GM10266 (cell line): ENCODE results near the gene METTL24.

Source experiments
- DNase-seq: peaks from one replicate; pipeline ENCODE4 v3.0.0; 2012; ENCODE audit errors: extremely low spot score
- TF ChIP-seq, protein P1 (sequence below): IDR thresholded peaks from 2 replicates; pipeline ENCODE4 v1.5.1; 2012; ENCODE audit warnings: mild to moderate bottlenecking, low read depth; ENCODE audit not compliant: control insufficient read depth, insufficient read depth; ENCODE audit errors: missing control alignments

METTL24 gene

DNA sequence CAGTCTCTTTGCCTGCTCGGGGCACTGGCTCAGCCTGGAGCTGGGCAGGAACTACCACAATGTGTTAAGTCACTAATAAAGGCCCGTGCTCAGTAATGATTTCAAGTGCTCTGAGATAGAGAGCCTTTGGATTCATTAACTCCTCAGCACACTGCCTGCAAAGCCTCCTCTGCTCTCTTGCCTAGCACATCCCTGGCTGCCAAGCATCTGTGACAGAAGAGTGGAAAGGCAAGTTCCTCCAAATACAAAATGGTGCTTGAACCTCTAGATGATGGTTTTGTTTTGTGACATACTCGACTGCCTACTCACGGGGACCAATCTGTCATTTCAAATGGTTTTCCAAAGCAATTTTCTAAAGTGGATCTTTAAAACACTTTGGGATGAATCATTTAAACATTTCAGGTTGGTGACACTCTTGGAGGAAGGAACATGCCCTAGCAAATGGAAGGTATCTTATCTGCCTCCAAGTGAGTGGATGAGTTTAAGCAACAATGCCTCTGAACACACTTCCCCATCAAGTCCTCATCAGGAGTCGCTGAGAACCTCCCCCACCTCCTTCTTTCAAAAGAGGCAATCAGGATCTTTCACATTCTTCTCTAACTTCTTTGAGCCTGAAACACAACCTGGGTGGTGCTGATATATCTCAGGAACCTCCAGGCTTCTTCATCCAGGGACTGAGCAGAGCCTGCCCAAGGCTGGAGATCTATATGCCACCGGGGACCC is 35.8 kb downstream of the METTL24 start:
- TF ChIP-seq, protein P1, sequence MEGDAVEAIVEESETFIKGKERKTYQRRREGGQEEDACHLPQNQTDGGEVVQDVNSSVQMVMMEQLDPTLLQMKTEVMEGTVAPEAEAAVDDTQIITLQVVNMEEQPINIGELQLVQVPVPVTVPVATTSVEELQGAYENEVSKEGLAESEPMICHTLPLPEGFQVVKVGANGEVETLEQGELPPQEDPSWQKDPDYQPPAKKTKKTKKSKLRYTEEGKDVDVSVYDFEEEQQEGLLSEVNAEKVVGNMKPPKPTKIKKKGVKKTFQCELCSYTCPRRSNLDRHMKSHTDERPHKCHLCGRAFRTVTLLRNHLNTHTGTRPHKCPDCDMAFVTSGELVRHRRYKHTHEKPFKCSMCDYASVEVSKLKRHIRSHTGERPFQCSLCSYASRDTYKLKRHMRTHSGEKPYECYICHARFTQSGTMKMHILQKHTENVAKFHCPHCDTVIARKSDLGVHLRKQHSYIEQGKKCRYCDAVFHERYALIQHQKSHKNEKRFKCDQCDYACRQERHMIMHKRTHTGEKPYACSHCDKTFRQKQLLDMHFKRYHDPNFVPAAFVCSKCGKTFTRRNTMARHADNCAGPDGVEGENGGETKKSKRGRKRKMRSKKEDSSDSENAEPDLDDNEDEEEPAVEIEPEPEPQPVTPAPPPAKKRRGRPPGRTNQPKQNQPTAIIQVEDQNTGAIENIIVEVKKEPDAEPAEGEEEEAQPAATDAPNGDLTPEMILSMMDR: no peak
- no peak for DNase-seq

DNA sequence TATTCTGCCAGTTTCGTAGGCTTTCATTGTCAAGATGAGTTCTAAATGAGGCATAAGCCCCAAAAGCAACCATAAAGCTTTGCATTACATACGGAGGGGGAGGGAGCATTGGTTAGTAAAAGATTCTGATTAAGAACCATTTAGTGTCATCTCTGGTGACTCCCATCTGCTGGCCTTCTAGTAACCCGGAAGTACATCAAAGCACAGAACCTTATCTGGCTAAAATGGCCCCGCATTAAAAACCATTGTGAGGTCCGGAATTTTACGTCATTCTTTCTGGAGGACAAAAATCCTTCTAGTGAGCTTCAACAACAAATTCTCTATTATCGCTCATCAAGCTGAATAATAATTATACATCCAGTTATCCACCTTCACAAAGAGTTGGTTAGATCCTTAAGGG is 37.8 kb downstream of the METTL24 start:
- TF ChIP-seq, protein P1: no peak
- DNase-seq: no peak

DNA sequence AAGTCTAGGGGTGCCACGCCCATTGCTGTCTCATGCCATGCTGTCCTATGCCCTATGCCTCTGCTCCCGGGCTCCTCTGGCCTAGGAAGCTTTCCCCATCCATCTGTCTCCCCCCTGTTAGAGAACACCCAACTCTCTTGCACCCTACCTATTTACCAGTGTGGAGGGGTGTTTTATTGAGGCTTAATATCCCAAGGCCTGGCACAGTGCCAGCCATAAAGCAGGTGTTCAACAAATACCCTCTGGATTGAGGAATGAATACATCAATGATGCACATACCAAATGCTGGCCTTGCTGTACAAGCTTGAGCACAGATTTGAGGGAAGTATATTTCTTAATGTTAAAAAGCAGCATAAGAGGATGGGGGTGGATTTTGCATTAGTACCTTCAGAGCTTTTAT is 38.3 kb downstream of the METTL24 start:
- DNase-seq: no peak
- TF ChIP-seq, protein P1: no peak

DNA sequence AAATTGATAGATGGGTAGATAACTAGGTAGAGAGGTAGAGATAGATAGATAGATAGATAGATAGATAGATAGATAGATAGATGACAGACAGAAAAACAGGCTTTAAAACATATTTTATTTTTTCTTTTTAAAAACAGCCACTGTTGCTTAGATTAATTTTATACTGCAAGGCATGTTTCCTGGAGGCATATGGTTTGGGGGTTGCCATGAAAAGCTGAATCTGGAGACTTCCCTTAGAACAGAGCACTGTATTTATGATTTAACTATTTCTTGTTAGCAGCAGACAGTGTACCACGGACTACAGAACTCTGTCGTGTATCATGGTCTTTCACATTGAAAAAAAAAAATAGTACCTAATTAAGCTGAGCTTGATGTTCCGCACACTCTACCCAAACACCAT is 38.8 kb downstream of the METTL24 start:
- no peak for DNase-seq
- TF ChIP-seq, protein P1: no peak

DNA sequence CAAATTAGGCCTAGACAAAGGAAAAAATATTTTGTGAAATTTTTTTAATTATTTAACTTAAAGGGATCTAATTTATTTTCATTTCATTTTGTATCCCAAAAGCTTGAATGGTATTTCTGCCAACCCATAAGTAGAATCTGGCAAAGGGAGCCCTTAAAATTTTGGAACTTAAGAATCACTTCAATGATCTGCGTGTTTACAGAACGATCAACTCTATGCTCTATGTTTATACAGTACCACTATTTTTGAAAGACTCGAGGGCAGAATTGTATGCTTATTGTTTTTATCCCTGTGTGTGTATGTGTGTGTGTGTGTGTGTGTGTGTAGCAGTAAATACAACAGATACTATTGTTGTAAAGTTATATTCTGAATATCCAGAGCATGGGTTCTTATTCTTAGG is 39.2 kb downstream of the METTL24 start:
- DNase-seq: no peak
- TF ChIP-seq, protein P1: no peak

DNA sequence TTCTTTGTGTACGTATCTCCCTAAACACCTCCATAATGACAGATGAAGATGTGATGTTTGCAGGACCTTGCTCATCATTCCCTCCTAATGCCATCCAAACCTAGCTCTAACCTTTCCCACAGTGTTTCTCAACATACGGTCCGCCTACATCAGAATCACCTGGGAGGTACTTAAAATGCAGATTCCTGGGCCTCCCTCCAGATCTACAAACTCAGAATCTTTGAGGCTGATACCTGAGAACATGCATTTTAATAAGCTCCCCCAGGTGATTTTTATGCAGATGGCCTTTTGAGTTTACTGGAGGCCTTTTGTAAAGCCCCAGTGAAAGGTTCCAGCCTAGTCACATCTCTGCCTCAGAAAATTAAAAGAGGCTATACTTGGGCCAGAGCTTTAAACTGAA is 40.5 kb downstream of the METTL24 start:
- DNase-seq: no peak
- TF ChIP-seq, protein P1: no peak

DNA sequence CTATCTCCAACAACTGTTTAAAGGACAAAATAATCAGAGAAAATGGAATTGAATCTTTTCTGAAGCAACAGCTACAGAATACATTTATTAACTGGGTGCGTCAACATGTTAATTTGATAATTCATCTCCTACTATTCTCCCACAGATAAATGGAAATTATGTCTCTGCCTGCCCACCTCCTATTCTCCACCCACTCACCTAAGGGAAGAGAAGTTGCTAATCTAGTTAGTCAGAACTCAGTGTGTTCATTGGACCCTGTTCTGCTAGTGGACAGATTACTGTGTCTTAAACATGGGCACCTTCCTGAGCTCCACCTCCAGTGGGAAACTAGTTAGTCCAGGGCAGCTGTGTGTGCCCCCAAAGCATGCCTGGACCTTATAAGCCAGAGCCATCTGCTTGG is 41.0 kb downstream of the METTL24 start:
- TF ChIP-seq, protein P1: no peak
- DNase-seq: no peak
